ENCODE data around the gene SH3PXD2A.

- TF ChIP-seq MAFK (IDR thresholded peaks at IDR 0.05; ENCODE audit: low read depth, low read length) = no peak
- TF ChIP-seq, protein P1, sequence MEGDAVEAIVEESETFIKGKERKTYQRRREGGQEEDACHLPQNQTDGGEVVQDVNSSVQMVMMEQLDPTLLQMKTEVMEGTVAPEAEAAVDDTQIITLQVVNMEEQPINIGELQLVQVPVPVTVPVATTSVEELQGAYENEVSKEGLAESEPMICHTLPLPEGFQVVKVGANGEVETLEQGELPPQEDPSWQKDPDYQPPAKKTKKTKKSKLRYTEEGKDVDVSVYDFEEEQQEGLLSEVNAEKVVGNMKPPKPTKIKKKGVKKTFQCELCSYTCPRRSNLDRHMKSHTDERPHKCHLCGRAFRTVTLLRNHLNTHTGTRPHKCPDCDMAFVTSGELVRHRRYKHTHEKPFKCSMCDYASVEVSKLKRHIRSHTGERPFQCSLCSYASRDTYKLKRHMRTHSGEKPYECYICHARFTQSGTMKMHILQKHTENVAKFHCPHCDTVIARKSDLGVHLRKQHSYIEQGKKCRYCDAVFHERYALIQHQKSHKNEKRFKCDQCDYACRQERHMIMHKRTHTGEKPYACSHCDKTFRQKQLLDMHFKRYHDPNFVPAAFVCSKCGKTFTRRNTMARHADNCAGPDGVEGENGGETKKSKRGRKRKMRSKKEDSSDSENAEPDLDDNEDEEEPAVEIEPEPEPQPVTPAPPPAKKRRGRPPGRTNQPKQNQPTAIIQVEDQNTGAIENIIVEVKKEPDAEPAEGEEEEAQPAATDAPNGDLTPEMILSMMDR (conservative IDR thresholded peaks at IDR 0.05; ENCODE audit: low read depth, low read length) = no peak
- no peak for TF ChIP-seq POLR2A (IDR thresholded peaks at IDR 0.05; ENCODE audit: low read depth, low read length)
- TF ChIP-seq, protein P2, sequence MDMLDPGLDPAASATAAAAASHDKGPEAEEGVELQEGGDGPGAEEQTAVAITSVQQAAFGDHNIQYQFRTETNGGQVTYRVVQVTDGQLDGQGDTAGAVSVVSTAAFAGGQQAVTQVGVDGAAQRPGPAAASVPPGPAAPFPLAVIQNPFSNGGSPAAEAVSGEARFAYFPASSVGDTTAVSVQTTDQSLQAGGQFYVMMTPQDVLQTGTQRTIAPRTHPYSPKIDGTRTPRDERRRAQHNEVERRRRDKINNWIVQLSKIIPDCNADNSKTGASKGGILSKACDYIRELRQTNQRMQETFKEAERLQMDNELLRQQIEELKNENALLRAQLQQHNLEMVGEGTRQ (IDR thresholded peaks at IDR 0.05; ENCODE audit: low read depth, low read length) = no peak
- TF ChIP-seq MXI1 (IDR thresholded peaks at IDR 0.05; ENCODE audit: borderline replicate concordance, low read depth, low read length) = no peak
- no peak for TF ChIP-seq RAD21 (IDR thresholded peaks at IDR 0.05; ENCODE audit: low read length)
- TF ChIP-seq ELK1 (IDR thresholded peaks at IDR 0.05; ENCODE audit: borderline replicate concordance, low read depth, low read length) = no peak
- no peak for TF ChIP-seq FOS (IDR thresholded peaks at IDR 0.05; ENCODE audit: low read depth, low read length)
- TF ChIP-seq CEBPB (IDR thresholded peaks at IDR 0.05; ENCODE audit: low read depth, low read length) = no peak
- no peak for TF ChIP-seq RCOR1 (IDR thresholded peaks at IDR 0.05; ENCODE audit: insufficient replicate concordance, low read length)
Measured at GRCh38 chr10:103740611-103741010, 114.8 kb downstream of the SH3PXD2A start.
